Mesenchymal stem cell (in vitro differentiated cells and primary cell): ENCODE data around the gene KCNIP4.

Source experiments
- DNase-seq: peaks from one replicate; pipeline ENCODE4 v3.0.0-alpha.2; 2013
- H2AFZ ChIP-seq: one replicate; pipeline ENCODE4 v1.6.1; 2013; ENCODE audit warnings: low read depth, mild to moderate bottlenecking, control low read depth, inconsistent platforms, low read length, moderate library complexity
- H2AK5ac ChIP-seq: 2 replicates; pipeline ENCODE4 v1.6.1; 2013; ENCODE audit warnings: low read length, moderate library complexity, mild to moderate bottlenecking, inconsistent platforms; ENCODE audit not compliant: severe bottlenecking
- H2BK120ac ChIP-seq: one replicate; pipeline ENCODE4 v1.6.1; 2013; ENCODE audit warnings: low read depth, mild to moderate bottlenecking, inconsistent platforms, low read length, moderate library complexity
- H2BK12ac ChIP-seq, 2 experiments: one replicate each; pipeline ENCODE4 v1.6.1; 2013; ENCODE audit warnings: inconsistent platforms in 2 of 2, low read length in 2 of 2, mild to moderate bottlenecking in 2 of 2, moderate library complexity in 2 of 2, control low read depth in 1 of 2
- H2BK15ac ChIP-seq: one replicate; pipeline ENCODE4 v1.6.1; 2013; ENCODE audit warnings: mild to moderate bottlenecking, low read depth, inconsistent platforms; ENCODE audit not compliant: poor library complexity, severe bottlenecking
- H2BK5ac ChIP-seq: 2 replicates; pipeline ENCODE4 v1.6.1; 2013; ENCODE audit warnings: low read depth, mild to moderate bottlenecking, low read length, control low read depth, inconsistent platforms; ENCODE audit not compliant: poor library complexity, severe bottlenecking
- H3K14ac ChIP-seq, 2 experiments: one replicate each; pipeline ENCODE4 v1.6.1; 2013; ENCODE audit warnings: inconsistent platforms in 2 of 2, low read length in 2 of 2, control low read depth in 1 of 2, mild to moderate bottlenecking in 1 of 2, moderate library complexity in 1 of 2
- H3K18ac ChIP-seq, 2 experiments: one replicate each; pipeline ENCODE4 v1.6.1; 2013; ENCODE audit warnings: inconsistent platforms in 2 of 2, low read length in 2 of 2, control low read depth in 1 of 2, low read depth in 1 of 2, mild to moderate bottlenecking in 1 of 2
- H3K23ac ChIP-seq, 2 experiments: one replicate each; pipeline ENCODE4 v1.6.1; 2013; ENCODE audit warnings: inconsistent platforms in 2 of 2, low read length in 2 of 2, mild to moderate bottlenecking in 2 of 2, moderate library complexity in 2 of 2, control low read depth in 1 of 2
- H3K27ac ChIP-seq: 2 replicates; pipeline ENCODE4 v1.5.1; 2013; ENCODE audit warnings: mild to moderate bottlenecking, moderate library complexity, low read length, control low read depth, inconsistent platforms; ENCODE audit not compliant: poor library complexity, severe bottlenecking
- H3K27me3 ChIP-seq, 2 experiments: 2 replicates each; pipeline versions ENCODE4 v1.6.1 to v1.7.0; 2013; ENCODE audit warnings: low read length in 2 of 2, mild to moderate bottlenecking in 2 of 2, moderate library complexity in 2 of 2, control low read depth in 1 of 2, inconsistent platforms in 1 of 2; ENCODE audit not compliant: control insufficient read depth in 1 of 2, insufficient read depth in 1 of 2
- H3K36me3 ChIP-seq, 2 experiments: 2 replicates each; pipeline versions ENCODE4 v1.6.1 to v1.7.0; 2013; ENCODE audit warnings: low read length in 2 of 2, control low read depth in 1 of 2, inconsistent platforms in 1 of 2, low read depth in 1 of 2, mild to moderate bottlenecking in 1 of 2; ENCODE audit not compliant: insufficient read depth in 2 of 2, control insufficient read depth in 1 of 2
- H3K4ac ChIP-seq, 2 experiments: one replicate each; pipeline ENCODE4 v1.6.1; 2013; ENCODE audit warnings: inconsistent platforms in 2 of 2, low read length in 2 of 2, mild to moderate bottlenecking in 2 of 2, moderate library complexity in 2 of 2, control low read depth in 1 of 2, low read depth in 1 of 2
- H3K4me1 ChIP-seq: 2 replicates; pipeline ENCODE4 v1.6.1; 2013; ENCODE audit warnings: low read depth, low read length, control low read depth; ENCODE audit not compliant: control insufficient read depth, insufficient read depth
- H3K4me2 ChIP-seq: 2 replicates; pipeline ENCODE4 v1.6.1; 2013; ENCODE audit warnings: low read length, mild to moderate bottlenecking, inconsistent platforms; ENCODE audit not compliant: poor library complexity, severe bottlenecking
- H3K4me3 ChIP-seq, 2 experiments: 2 replicates each; pipeline versions ENCODE4 v1.5.1 to v1.7.0; 2013; ENCODE audit warnings: low read length in 2 of 2, mild to moderate bottlenecking in 2 of 2, control low read depth in 1 of 2, low read depth in 1 of 2; ENCODE audit not compliant: insufficient read depth in 1 of 2
- H3K79me1 ChIP-seq: replicated peaks from 2 replicates; pipeline ENCODE4 v1.6.1; 2013; ENCODE audit warnings: mild to moderate bottlenecking, control low read depth, low read length, inconsistent platforms; ENCODE audit not compliant: poor library complexity, severe bottlenecking
- H3K9ac ChIP-seq: 2 replicates; pipeline ENCODE4 v1.7.0; 2013; ENCODE audit warnings: mild to moderate bottlenecking, low read length, moderate library complexity
- H3K9me3 ChIP-seq: 2 replicates; pipeline ENCODE4 v1.7.0; 2013; ENCODE audit warnings: mild to moderate bottlenecking, low read length; ENCODE audit not compliant: control insufficient read depth
- H4K8ac ChIP-seq: one replicate; pipeline ENCODE4 v1.6.1; 2013; ENCODE audit warnings: inconsistent platforms, mild to moderate bottlenecking, low read length, moderate library complexity
- H4K91ac ChIP-seq: one replicate; pipeline ENCODE4 v1.6.1; 2013; ENCODE audit warnings: mild to moderate bottlenecking, low read length, inconsistent platforms
- WGBS: methylation state at CpG from one replicate; pipeline ENCODE4 v1.1.7; 2013; ENCODE audit warnings: mixed read lengths; 5-methylcytosine and 5-hydroxymethylcytosine counted together

KCNIP4 gene

GRCh38 chr4:20829617-20830357, 1118.8 kb downstream of the KCNIP4 start:
- Histone ChIP-seq H2BK120ac (no peak overlapping the region), H4K91ac (no peak overlapping the region), H4K8ac (no peak overlapping the region), H2AK5ac (no peak overlapping the region), H3K4ac (no peak overlapping the region), H2BK5ac (no peak overlapping the region), H3K79me1 (no peaks in the 10 kb centered on the region), H3K4me1 (no peaks in the 10 kb centered on the region), H3K14ac (no peak overlapping the region), H2BK12ac (no peak overlapping the region), H3K9me3 (no peaks in the 10 kb centered on the region), H3K27me3 (no peaks in the 10 kb centered on the region), H3K36me3 (no peaks in the 10 kb centered on the region), H3K4me2 (no peak overlapping the region), H3K27ac (no peak overlapping the region), H2BK15ac (no peak overlapping the region), H2AFZ (no peak overlapping the region), H3K9ac (no peak overlapping the region), H3K4me3 (no peak overlapping the region), H3K18ac (no peak overlapping the region), H3K23ac (no peak overlapping the region)
- 54% methylated on average over 3 of the region's 5 CpGs for WGBS
- peak; percentile 70 for DNase-seq

- Histone ChIP-seq H3K23ac (no peak overlapping the region), H3K4me1 (no peaks in the 10 kb centered on the region), H3K14ac (no peak overlapping the region), H2BK120ac (no peak overlapping the region), H2AK5ac (no peak overlapping the region), H3K9ac (no peak overlapping the region), H4K8ac (no peak overlapping the region), H3K36me3 (no peaks in the 10 kb centered on the region), H2BK15ac (no peak overlapping the region), H3K27me3 (no peaks in the 10 kb centered on the region), H3K27ac (no peak overlapping the region), H4K91ac (no peak overlapping the region), H3K4me2 (no peak overlapping the region), H3K4ac (no peak overlapping the region), H3K79me1 (no peaks in the 10 kb centered on the region), H3K9me3 (no peaks in the 10 kb centered on the region), H2BK5ac (no peak overlapping the region), H3K18ac (no peak overlapping the region), H3K4me3 (no peak overlapping the region), H2AFZ (no peak overlapping the region), H2BK12ac (no peak overlapping the region)
- WGBS: 93% methylated on average over 3 of the region's 3 CpGs
- no peak for DNase-seq
These were observed 1123.1 kb downstream of the KCNIP4 start for GRCh38 chr4:20825505-20825904.

GRCh38 chr4:20816287-20816686, 1132.3 kb downstream of the KCNIP4 start:
- Histone ChIP-seq H4K8ac (no peak overlapping the region), H3K9ac (no peak overlapping the region), H4K91ac (no peak overlapping the region), H3K4me3 (no peak overlapping the region), H2AK5ac (no peak overlapping the region), H3K18ac (no peak overlapping the region), H3K4me2 (no peak overlapping the region), H3K14ac (no peak overlapping the region), H3K4ac (no peak overlapping the region), H2BK120ac (no peak overlapping the region), H3K27me3 (peaks cover 0 to 3% of the 10 kb centered on the region in 2 experiments), H3K79me1 (no peaks in the 10 kb centered on the region), H3K27ac (no peak overlapping the region), H2BK15ac (no peak overlapping the region), H2BK5ac (no peak overlapping the region), H3K4me1 (no peaks in the 10 kb centered on the region), H3K36me3 (no peaks in the 10 kb centered on the region), H3K9me3 (no peaks in the 10 kb centered on the region), H2BK12ac (no peak overlapping the region), H3K23ac (no peak overlapping the region), H2AFZ (no peak overlapping the region)
- no peak for DNase-seq
- WGBS: 100% methylated on average over 1 of the region's 5 CpGs

GRCh38 chr4:20813700-20814099, 1134.9 kb downstream of the KCNIP4 start:
- Histone ChIP-seq H3K4me2 (no peak overlapping the region), H3K27ac (no peak overlapping the region), H3K4me3 (no peak overlapping the region), H3K27me3 (peaks cover 0 to 3% of the 10 kb centered on the region in 2 experiments), H3K23ac (no peak overlapping the region), H2BK120ac (no peak overlapping the region), H3K9ac (no peak overlapping the region), H3K4me1 (no peaks in the 10 kb centered on the region), H2AK5ac (no peak overlapping the region), H3K9me3 (no peaks in the 10 kb centered on the region), H2AFZ (no peak overlapping the region), H4K8ac (no peak overlapping the region), H3K79me1 (no peaks in the 10 kb centered on the region), H2BK15ac (no peak overlapping the region), H3K4ac (no peak overlapping the region), H3K36me3 (no peaks in the 10 kb centered on the region), H3K18ac (no peak overlapping the region), H3K14ac (no peak overlapping the region), H2BK12ac (no peak overlapping the region), H2BK5ac (no peak overlapping the region), H4K91ac (no peak overlapping the region)
- DNase-seq: no peak
- WGBS: 92% methylated on average over 1 of the region's 1 CpG
